IMR-90 (cell line): ENCODE measurements around the gene KATNB1. TPM values are rescaled to one million over a fixed set of nuclear protein-coding genes. Genes with fewer than 3 reads are reported as not detected.

ENCODE experiments used
- ATAC-seq: fragments of 200-7000 bp; cut with Tn5 transposase; 2 replicates; pipeline ENCODE4 v1.9.1; 2020; ENCODE audit warnings: low read depth, mild to moderate bottlenecking, moderate library complexity
- BruUV-seq: library from RNA; stranded (reverse); fragments of 400-500 nt; replicated peaks from 2 replicates; lab custom pipeline; 2021; lab: Mats Ljungman, UMichigan
- CTCF ChIA-PET: fragments of 300-600 bp; formaldehyde crosslinking; extraction: SDS; loops from one replicate; lab custom pipeline; 2021; ENCODE audit warnings: antibody characterized with exemption; lab: Yijun Ruan, JAX
- POLR2A ChIA-PET: fragments of 300-600 bp; sonication (Branson Sonifier 250); formaldehyde crosslinking; loops from one replicate; lab custom pipeline; 2022; ENCODE audit warnings: antibody characterized with exemption; ENCODE audit not compliant: unreplicated experiment; lab: Charles Lee
- DNase-seq: peaks from one replicate; pipeline ENCODE4 v3.0.0; 2013
- H2AFZ ChIP-seq: replicated peaks from 2 replicates; pipeline ENCODE3; 2013; ENCODE audit warnings: low read length, mild to moderate bottlenecking; ENCODE audit not compliant: poor library complexity
- H2AK5ac ChIP-seq: 2 replicates; pipeline ENCODE4 v1.6.1; 2013; ENCODE audit warnings: low read depth, low read length, inconsistent platforms
- H2AK9ac ChIP-seq: replicated peaks from 2 replicates; pipeline ENCODE3; 2013; ENCODE audit warnings: mild to moderate bottlenecking, low read depth, low read length, moderate library complexity; ENCODE audit not compliant: poor library complexity
- H2BK120ac ChIP-seq: 2 replicates; pipeline ENCODE4 v1.6.1; 2013; ENCODE audit warnings: low read depth, low read length, inconsistent platforms
- H2BK15ac ChIP-seq: 3 replicates; pipeline ENCODE4 v1.6.1; 2013; ENCODE audit warnings: low read depth, low read length, inconsistent platforms
- H2BK20ac ChIP-seq: 2 replicates; pipeline ENCODE4 v1.6.1; 2013; ENCODE audit warnings: low read depth, mild to moderate bottlenecking, inconsistent platforms, low read length, moderate library complexity
- H2BK5ac ChIP-seq: 2 replicates; pipeline ENCODE4 v1.6.1; 2013; ENCODE audit warnings: mild to moderate bottlenecking, low read depth, low read length, inconsistent platforms; ENCODE audit not compliant: poor library complexity, severe bottlenecking
- H3K14ac ChIP-seq: replicated peaks from 2 replicates; pipeline ENCODE4 v1.6.1; 2013; ENCODE audit warnings: low read depth, low read length, inconsistent platforms
- H3K18ac ChIP-seq: 2 replicates; pipeline ENCODE4 v1.6.1; 2013; ENCODE audit warnings: low read depth, low read length, control low read depth
- H3K23ac ChIP-seq: 2 replicates; pipeline ENCODE4 v1.6.1; 2013; ENCODE audit warnings: low read depth, low read length, inconsistent platforms
- H3K27ac ChIP-seq: 2 replicates; pipeline ENCODE4 v1.5.1; 2013; ENCODE audit warnings: mild to moderate bottlenecking, control low read depth, low read length; ENCODE audit not compliant: insufficient read depth
- H3K27me3 ChIP-seq: 2 replicates; pipeline ENCODE4 v1.6.1; 2013; ENCODE audit warnings: low read length; ENCODE audit not compliant: control insufficient read depth, insufficient read depth
- H3K36me3 ChIP-seq: 2 replicates; pipeline ENCODE4 v1.6.1; 2013; ENCODE audit warnings: low read length, mixed read lengths; ENCODE audit not compliant: control insufficient read depth, insufficient read depth
- H3K4ac ChIP-seq: 2 replicates; pipeline ENCODE4 v1.6.1; 2013; ENCODE audit warnings: low read depth, low read length, inconsistent platforms
- H3K4me1 ChIP-seq: 2 replicates; pipeline ENCODE4 v1.6.1; 2013; ENCODE audit warnings: low read length, mixed read lengths; ENCODE audit not compliant: control insufficient read depth, insufficient read depth
- H3K4me2 ChIP-seq: 2 replicates; pipeline ENCODE4 v1.6.1; 2013; ENCODE audit warnings: low read depth, mild to moderate bottlenecking, control low read depth, low read length, moderate library complexity
- H3K4me3 ChIP-seq: 2 replicates; pipeline ENCODE4 v1.5.1; 2013; ENCODE audit warnings: low read depth, mild to moderate bottlenecking, control low read depth, low read length, moderate library complexity; ENCODE audit not compliant: insufficient read depth
- H3K56ac ChIP-seq: 2 replicates; pipeline ENCODE4 v1.6.1; 2013; ENCODE audit warnings: low read length, inconsistent platforms; ENCODE audit not compliant: insufficient read depth; ENCODE audit errors: extremely low read depth
- H3K79me1 ChIP-seq, 2 experiments: 2 replicates each; pipeline ENCODE4 v1.6.1; 2013; ENCODE audit warnings: low read length in 2 of 2, inconsistent platforms in 1 of 2, low read depth in 1 of 2
- H3K9ac ChIP-seq: 2 replicates; pipeline ENCODE4 v1.6.1; 2013; ENCODE audit warnings: low read depth, low read length, control low read depth
- H3K9me1 ChIP-seq: 2 replicates; pipeline ENCODE4 v1.6.1; 2013; ENCODE audit warnings: low read length, inconsistent platforms; ENCODE audit not compliant: insufficient read depth
- H3K9me3 ChIP-seq: 2 replicates; pipeline ENCODE4 v1.6.1; 2013; ENCODE audit warnings: low read length; ENCODE audit not compliant: control insufficient read depth, insufficient read depth
- H4K20me1 ChIP-seq: 2 replicates; pipeline ENCODE4 v1.6.1; 2013; ENCODE audit warnings: low read length, inconsistent platforms; ENCODE audit not compliant: insufficient read depth
- H4K5ac ChIP-seq: 2 replicates; pipeline ENCODE4 v1.6.1; 2013; ENCODE audit warnings: mild to moderate bottlenecking, low read depth, low read length, control low read depth
- H4K8ac ChIP-seq, 2 experiments: 2 replicates each; pipeline ENCODE4 v1.6.1; 2013; ENCODE audit warnings: low read depth in 2 of 2, low read length in 2 of 2, control low read depth in 1 of 2, inconsistent platforms in 1 of 2
- H4K91ac ChIP-seq: 2 replicates; pipeline ENCODE4 v1.6.1; 2013; ENCODE audit warnings: low read depth, low read length, inconsistent platforms; ENCODE audit not compliant: insufficient read depth
- BHLHE40 ChIP-seq: fragments of 150-350 bp; IDR thresholded peaks from 2 replicates; pipeline ENCODE4 v1.6.1; 2016; ENCODE audit warnings: mild to moderate bottlenecking, low read depth, low read length
- CEBPB ChIP-seq: IDR thresholded peaks from 2 replicates; pipeline ENCODE4 v1.6.1; 2012; ENCODE audit warnings: low read depth, low read length, improper control_type of control experiment
- ELK1 ChIP-seq: fragments of 150-350 bp; IDR thresholded peaks from 2 replicates; pipeline ENCODE4 v1.6.1; 2016; ENCODE audit warnings: low read depth, mild to moderate bottlenecking, low read length, moderate library complexity, borderline replicate concordance
- FOS ChIP-seq: fragments of 150-350 bp; IDR thresholded peaks from 2 replicates; pipeline ENCODE4 v1.6.1; 2016; ENCODE audit warnings: low read depth, low read length
- MAFK ChIP-seq: IDR thresholded peaks from 2 replicates; pipeline ENCODE4 v1.6.1; 2012; ENCODE audit warnings: low read depth, low read length, improper control_type of control experiment
- MXI1 ChIP-seq: IDR thresholded peaks from 2 replicates; pipeline ENCODE4 v1.6.1; 2012; ENCODE audit warnings: low read depth, mild to moderate bottlenecking, low read length, moderate library complexity, borderline replicate concordance
- NFE2L2 ChIP-seq: fragments of 150-350 bp; IDR thresholded peaks from 2 replicates; pipeline ENCODE4 v1.6.1; 2016; ENCODE audit warnings: low read depth, mild to moderate bottlenecking, low read length
- POLR2A ChIP-seq: IDR thresholded peaks from 2 replicates; pipeline ENCODE4 v1.6.1; 2012; ENCODE audit warnings: mild to moderate bottlenecking, low read depth, low read length
- RAD21 ChIP-seq: IDR thresholded peaks from 2 replicates; pipeline ENCODE4 v1.6.1; 2012; ENCODE audit warnings: low read length, improper control_type of control experiment
- RCOR1 ChIP-seq: IDR thresholded peaks from 2 replicates; pipeline ENCODE4 v1.6.1; 2012; ENCODE audit warnings: mild to moderate bottlenecking, low read length, improper control_type of control experiment; ENCODE audit not compliant: insufficient replicate concordance
- RFX5 ChIP-seq: IDR thresholded peaks from 2 replicates; pipeline ENCODE4 v1.8.0; 2012; ENCODE audit warnings: low read depth, mild to moderate bottlenecking, low read length, moderate library complexity
- SMC3 ChIP-seq: fragments of 150-350 bp; IDR thresholded peaks from 2 replicates; pipeline ENCODE4 v1.6.1; 2016; ENCODE audit warnings: low read depth, mild to moderate bottlenecking, antibody characterized with exemption, low read length, moderate library complexity
- USF2 ChIP-seq: fragments of 150-350 bp; IDR thresholded peaks from 2 replicates; pipeline ENCODE4 v1.6.1; 2017; ENCODE audit warnings: mild to moderate bottlenecking, antibody characterized with exemption, low read length, low read depth
- WGBS, 2 experiments: methylation state at CpG; one replicate each; pipeline versions ENCODE4 v1.1.5 to v1.1.7; 2013; ENCODE audit warnings: missing lambda C conversion rate in 2 of 2; ENCODE audit not compliant: insufficient read length in 1 of 2; ENCODE audit errors: extremely low coverage in 2 of 2; 5-methylcytosine and 5-hydroxymethylcytosine counted together
- dilution Hi-C: fragments of 300-500 bp; cut with HindIII; formaldehyde crosslinking; loops from one replicate; pipeline ENCODE4 v1.14.3; 2018; ENCODE audit warnings: low sequenced_read_pairs; ENCODE audit not compliant: unreplicated experiment
- in situ Hi-C: fragments of 300-500 bp; cut with MboI; formaldehyde crosslinking; loops from 3 replicates; pipeline ENCODE4 v1.14.3; 2019; ENCODE audit warnings: low sequenced_read_pairs, inconsistent platforms, mixed read lengths
- intact Hi-C: fragments of 100-400 bp; cut with micrococcal nuclease; formaldehyde crosslinking; loops from 2 replicates; pipeline ENCODE4 v1.10.0; 2022
- polyA plus RNA-seq, 3 experiments: library from polyadenylated mRNA; depleted of rRNA; stranded (reverse); fragments of >200 nt; gene quantifications; 2 replicates each; pipeline ENCODE4 v1.2.3, GENCODE V29; 2012; ENCODE audit warnings: low replicate concordance in 1 of 3
- total RNA-seq: library from RNA; depleted of rRNA; stranded (reverse); fragments of >200 nt; gene quantifications from 2 replicates; pipeline ENCODE4 v1.2.3, GENCODE V29; 2012

The KATNB1 gene
- total and polyA plus RNA-seq, 2 of the 4 experiments (the other 2 are of a cell fraction), result 10.9 to 23.5 TPM

GRCh38 chr16:57711993-57712392, 23.6 kb upstream of the KATNB1 start:
- no peaks in the 10 kb centered on the region for H3K4me1 ChIP-seq
- no peaks in the 10 kb centered on the region for H3K9me3 ChIP-seq
- no peak overlapping the region for H2BK120ac ChIP-seq
- H2BK20ac ChIP-seq, result no peak overlapping the region
- H3K4me2 ChIP-seq, result no peak overlapping the region
- no peak overlapping the region for H3K14ac ChIP-seq
- no peak overlapping the region for H3K4me3 ChIP-seq
- peaks cover 45% of the 10 kb centered on the region for H3K27me3 ChIP-seq
- H3K23ac ChIP-seq, result no peak overlapping the region
- H2BK5ac ChIP-seq, result no peak overlapping the region
- H2AK5ac ChIP-seq, result no peak overlapping the region
- dilution Hi-C loops (no loop called here), in situ Hi-C loops (no loop called here), intact Hi-C loops (no loop called here)
- no peaks in the 10 kb centered on the region for H3K79me1 ChIP-seq
- H4K8ac ChIP-seq, result no peak overlapping the region
- no CpG with 5 or more reads among the region's 3 CpGs for WGBS, 2 experiments
- H2AK9ac ChIP-seq, result no peak overlapping the region
- POLR2A ChIA-PET, result no interaction called here
- no peak for DNase-seq
- ATAC-seq, result no peak
- H3K18ac ChIP-seq, result no peak overlapping the region
- H3K4ac ChIP-seq, result no peak overlapping the region
- no peak overlapping the region for H2AFZ ChIP-seq
- H3K9ac ChIP-seq, result no peak overlapping the region
- TF ChIP-seq ELK1 (no peak), POLR2A (no peak), BHLHE40 (no peak), SMC3 (no peak), NFE2L2 (no peak), MAFK (no peak), CEBPB (no peak), FOS (no peak), RAD21 (no peak), RCOR1 (no peak), MXI1 (no peak), RFX5 (no peak), USF2 (no peak)
- no peaks in the 10 kb centered on the region for H3K36me3 ChIP-seq
- no peak overlapping the region for H4K5ac ChIP-seq
- no peak overlapping the region for H3K27ac ChIP-seq
- no peak overlapping the region for H4K91ac ChIP-seq
- H4K20me1 ChIP-seq, result no peaks in the 10 kb centered on the region
- BruUV-seq, result no TSS peak
- CTCF ChIA-PET, result interaction anchor here (0.8 kb wide), 1 partner anchor 13 kb away, joined by 3 read pairs; no protein-coding TSS in a partner anchor
- H3K56ac ChIP-seq, result no peak overlapping the region
- no peak overlapping the region for H2BK15ac ChIP-seq
- H3K9me1 ChIP-seq, result no peaks in the 10 kb centered on the region
